Ishikawa (cell line): ENCODE data around the gene EFCAB5.

Experiments
- CEBPB ChIP-seq: IDR thresholded peaks from 2 replicates; pipeline ENCODE4 v1.6.1; 2012
- CREB1 ChIP-seq: IDR thresholded peaks from 2 replicates; pipeline ENCODE4 v1.6.1; 2012; ENCODE audit warnings: low read depth
- EGR1 ChIP-seq: IDR thresholded peaks from 2 replicates; pipeline ENCODE4 v1.6.1; 2012
- EP300 ChIP-seq: IDR thresholded peaks from 2 replicates; pipeline ENCODE4 v1.6.1; 2012; ENCODE audit warnings: borderline replicate concordance
- FOXM1 ChIP-seq: IDR thresholded peaks from 2 replicates; pipeline ENCODE4 v1.6.1; 2012; ENCODE audit warnings: low read depth, borderline replicate concordance
- NFIC ChIP-seq: IDR thresholded peaks from 2 replicates; pipeline ENCODE4 v1.6.1; 2012
- RAD21 ChIP-seq: IDR thresholded peaks from 2 replicates; pipeline ENCODE4 v1.6.1; 2012; ENCODE audit warnings: low read depth
- TAF1 ChIP-seq: IDR thresholded peaks from 2 replicates; pipeline ENCODE4 v1.6.1; 2012; ENCODE audit warnings: low read depth, mild to moderate bottlenecking
- TCF12 ChIP-seq: IDR thresholded peaks from 2 replicates; pipeline ENCODE4 v1.6.1; 2012; ENCODE audit warnings: low read depth
- TEAD4 ChIP-seq: IDR thresholded peaks from 2 replicates; pipeline ENCODE4 v1.6.1; 2012
- YY1 ChIP-seq: IDR thresholded peaks from 2 replicates; pipeline ENCODE4 v1.6.1; 2012; ENCODE audit warnings: low read depth
- ZBTB7A ChIP-seq: IDR thresholded peaks from 2 replicates; pipeline ENCODE4 v1.6.1; 2012; ENCODE audit warnings: low read depth
- TF ChIP-seq, protein P1 (sequence below): IDR thresholded peaks from 2 replicates; pipeline ENCODE4 v1.6.1; 2012
- TF ChIP-seq, protein P2 (sequence below): IDR thresholded peaks from 2 replicates; pipeline ENCODE4 v1.6.1; 2012; ENCODE audit warnings: low read depth, mild to moderate bottlenecking
- TF ChIP-seq, protein P3 (sequence below): IDR thresholded peaks from 2 replicates; pipeline ENCODE4 v1.6.1; 2012

Gene EFCAB5

DNA sequence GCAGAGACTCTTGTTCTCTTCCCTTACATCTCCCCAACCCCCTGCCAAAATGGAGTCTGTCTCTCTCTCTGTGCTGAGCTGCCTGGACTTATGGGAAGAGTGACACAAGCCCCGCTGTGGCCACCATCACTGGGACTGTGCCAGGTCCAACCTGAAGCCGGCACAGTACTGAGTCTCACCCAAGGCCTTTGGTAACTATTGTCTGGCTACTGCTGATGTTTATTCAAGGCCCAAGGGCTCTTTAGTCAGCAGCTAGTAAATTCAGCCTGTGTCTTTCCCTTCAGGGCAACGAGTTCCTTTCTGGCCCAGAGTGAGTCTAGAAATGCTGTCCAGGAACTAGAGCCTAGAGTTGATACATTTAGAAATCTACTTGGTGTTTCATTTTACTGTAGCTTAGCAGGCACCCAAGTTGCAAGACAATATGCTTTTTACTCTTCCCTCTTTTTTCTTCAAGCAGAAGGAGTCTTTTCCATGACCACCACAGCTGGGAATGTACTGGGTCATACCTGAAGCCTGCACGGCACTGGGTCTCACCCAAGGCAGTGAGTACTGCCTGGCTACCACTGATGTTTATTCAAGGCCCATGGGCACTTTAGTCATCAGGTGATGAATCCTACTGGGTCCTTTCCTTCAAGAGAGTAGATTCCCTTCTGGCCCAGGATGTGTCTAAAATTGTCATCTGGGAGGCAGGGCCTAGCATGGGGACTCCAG lies 17.7 kb downstream of the EFCAB5 start:
- TF ChIP-seq TCF12 (no peak), CREB1 (no peak), NFIC (no peak), RAD21 (no peak), CEBPB (no peak), ZBTB7A (no peak), TEAD4 (no peak), FOXM1 (no peak), TAF1 (no peak), EGR1 (no peak), YY1 (no peak), EP300 (no peak)
- TF ChIP-seq, protein P1, sequence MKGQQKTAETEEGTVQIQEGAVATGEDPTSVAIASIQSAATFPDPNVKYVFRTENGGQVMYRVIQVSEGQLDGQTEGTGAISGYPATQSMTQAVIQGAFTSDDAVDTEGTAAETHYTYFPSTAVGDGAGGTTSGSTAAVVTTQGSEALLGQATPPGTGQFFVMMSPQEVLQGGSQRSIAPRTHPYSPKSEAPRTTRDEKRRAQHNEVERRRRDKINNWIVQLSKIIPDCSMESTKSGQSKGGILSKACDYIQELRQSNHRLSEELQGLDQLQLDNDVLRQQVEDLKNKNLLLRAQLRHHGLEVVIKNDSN = no peak
- TF ChIP-seq, protein P2, sequence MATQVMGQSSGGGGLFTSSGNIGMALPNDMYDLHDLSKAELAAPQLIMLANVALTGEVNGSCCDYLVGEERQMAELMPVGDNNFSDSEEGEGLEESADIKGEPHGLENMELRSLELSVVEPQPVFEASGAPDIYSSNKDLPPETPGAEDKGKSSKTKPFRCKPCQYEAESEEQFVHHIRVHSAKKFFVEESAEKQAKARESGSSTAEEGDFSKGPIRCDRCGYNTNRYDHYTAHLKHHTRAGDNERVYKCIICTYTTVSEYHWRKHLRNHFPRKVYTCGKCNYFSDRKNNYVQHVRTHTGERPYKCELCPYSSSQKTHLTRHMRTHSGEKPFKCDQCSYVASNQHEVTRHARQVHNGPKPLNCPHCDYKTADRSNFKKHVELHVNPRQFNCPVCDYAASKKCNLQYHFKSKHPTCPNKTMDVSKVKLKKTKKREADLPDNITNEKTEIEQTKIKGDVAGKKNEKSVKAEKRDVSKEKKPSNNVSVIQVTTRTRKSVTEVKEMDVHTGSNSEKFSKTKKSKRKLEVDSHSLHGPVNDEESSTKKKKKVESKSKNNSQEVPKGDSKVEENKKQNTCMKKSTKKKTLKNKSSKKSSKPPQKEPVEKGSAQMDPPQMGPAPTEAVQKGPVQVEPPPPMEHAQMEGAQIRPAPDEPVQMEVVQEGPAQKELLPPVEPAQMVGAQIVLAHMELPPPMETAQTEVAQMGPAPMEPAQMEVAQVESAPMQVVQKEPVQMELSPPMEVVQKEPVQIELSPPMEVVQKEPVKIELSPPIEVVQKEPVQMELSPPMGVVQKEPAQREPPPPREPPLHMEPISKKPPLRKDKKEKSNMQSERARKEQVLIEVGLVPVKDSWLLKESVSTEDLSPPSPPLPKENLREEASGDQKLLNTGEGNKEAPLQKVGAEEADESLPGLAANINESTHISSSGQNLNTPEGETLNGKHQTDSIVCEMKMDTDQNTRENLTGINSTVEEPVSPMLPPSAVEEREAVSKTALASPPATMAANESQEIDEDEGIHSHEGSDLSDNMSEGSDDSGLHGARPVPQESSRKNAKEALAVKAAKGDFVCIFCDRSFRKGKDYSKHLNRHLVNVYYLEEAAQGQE = no peak
- TF ChIP-seq, protein P3, sequence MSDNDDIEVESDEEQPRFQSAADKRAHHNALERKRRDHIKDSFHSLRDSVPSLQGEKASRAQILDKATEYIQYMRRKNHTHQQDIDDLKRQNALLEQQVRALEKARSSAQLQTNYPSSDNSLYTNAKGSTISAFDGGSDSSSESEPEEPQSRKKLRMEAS = no peak

DNA sequence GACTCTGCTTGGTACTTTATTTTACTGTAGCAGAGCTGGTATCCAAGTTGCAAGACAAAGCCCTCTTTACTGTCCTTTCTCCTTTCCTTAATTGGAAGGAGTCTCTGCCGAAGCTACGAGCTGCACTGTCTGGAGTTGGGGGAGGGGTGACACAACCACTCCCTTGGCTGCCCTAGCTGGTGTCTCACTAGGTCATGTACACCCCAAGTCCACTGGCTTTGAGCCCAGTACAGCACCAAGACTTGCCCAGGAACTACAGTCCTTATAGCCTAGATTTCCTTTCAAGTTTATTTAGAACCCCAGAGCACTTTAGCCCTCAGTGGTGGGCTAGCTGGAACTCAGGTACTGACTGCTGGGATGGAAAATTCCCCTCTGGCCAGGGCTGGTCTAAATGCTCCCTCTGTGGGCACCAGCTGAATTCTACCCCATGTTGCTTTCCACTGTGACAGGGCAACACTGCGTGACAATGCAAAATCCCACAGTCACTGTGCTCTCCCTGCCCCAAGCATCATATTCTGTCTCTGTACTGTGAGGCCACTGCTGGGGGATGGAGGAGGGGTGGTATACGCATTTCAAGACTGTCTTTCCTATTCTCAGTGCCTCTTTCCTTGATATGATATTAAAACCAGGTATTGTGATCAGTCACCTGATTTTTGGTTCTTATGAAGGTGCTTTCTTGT lies 18.4 kb downstream of the EFCAB5 start:
- no peak for TF ChIP-seq YY1
- TF ChIP-seq NFIC = no peak
- TF ChIP-seq, protein P2 = no peak
- TF ChIP-seq, protein P3 = no peak
- TF ChIP-seq RAD21 = no peak
- TF ChIP-seq TEAD4 = no peak
- no peak for TF ChIP-seq CREB1
- TF ChIP-seq CEBPB = no peak
- no peak for TF ChIP-seq FOXM1
- TF ChIP-seq TAF1 = no peak
- no peak for TF ChIP-seq EP300
- no peak for TF ChIP-seq EGR1
- TF ChIP-seq, protein P1 = no peak
- TF ChIP-seq ZBTB7A = no peak
- TF ChIP-seq TCF12 = no peak

DNA sequence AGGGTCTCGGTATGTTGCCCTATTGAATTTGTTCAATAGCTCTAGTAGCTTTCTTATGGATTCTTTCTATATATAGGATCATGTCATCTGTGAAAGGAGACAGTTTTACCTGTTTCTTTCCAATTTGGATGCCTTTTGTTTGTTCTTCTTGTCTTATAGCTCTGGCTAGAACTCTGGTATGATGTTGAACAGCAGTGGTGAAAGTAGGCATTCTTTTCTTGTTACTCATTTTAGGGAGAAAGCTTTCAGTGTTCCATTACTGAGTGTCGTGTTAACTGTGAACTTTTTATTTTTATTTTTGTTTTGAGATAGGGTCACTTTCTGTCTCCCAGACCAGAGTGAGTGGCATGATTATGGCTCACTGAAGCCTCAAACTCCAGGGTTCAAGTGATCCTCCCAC lies 21.2 kb downstream of the EFCAB5 start:
- TF ChIP-seq RAD21 = no peak
- no peak for TF ChIP-seq TEAD4
- no peak for TF ChIP-seq CREB1
- no peak for TF ChIP-seq NFIC
- TF ChIP-seq ZBTB7A = no peak
- TF ChIP-seq, protein P3 = no peak
- no peak for TF ChIP-seq EP300
- TF ChIP-seq YY1 = no peak
- no peak for TF ChIP-seq CEBPB
- TF ChIP-seq TAF1 = no peak
- TF ChIP-seq, protein P1 = no peak
- TF ChIP-seq, protein P2 = no peak
- no peak for TF ChIP-seq FOXM1
- TF ChIP-seq EGR1 = no peak
- no peak for TF ChIP-seq TCF12
